CD4-positive, alpha-beta T cell treated with Interleukin-17A for 4 hours (primary cell): ENCODE results near the gene DOCK1.

Source experiments
- DNase-seq: peaks from one replicate; pipeline ENCODE4 v3.0.0-alpha.2; 2020; ENCODE audit warnings: mixed read lengths

DOCK1 gene

DNA sequence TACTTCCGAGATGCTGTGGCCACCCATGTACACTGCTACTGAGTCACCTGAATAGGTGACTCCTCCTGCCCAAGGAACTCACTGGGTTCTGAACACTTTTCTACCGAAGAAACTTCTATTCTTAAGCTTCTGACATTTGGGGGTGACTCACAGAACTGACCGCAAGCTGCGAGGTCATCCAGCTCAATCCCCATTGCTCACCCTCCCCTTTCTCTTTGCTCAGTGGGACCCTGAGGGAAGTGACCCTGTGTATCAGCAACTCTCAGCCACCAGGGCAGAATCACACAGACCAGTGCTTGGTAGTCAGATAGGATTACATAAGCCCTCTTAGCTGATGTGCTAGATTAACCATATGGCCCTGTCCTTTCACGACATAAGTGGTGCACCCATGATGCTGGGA is 244.9 kb downstream of the DOCK1 start:
- no peak for DNase-seq

- DNase-seq: no peak
These were observed 246.3 kb downstream of the DOCK1 start for GRCh38 chr10:127151541-127151940.

GRCh38 chr10:127151981-127152699 is 246.9 kb downstream of the DOCK1 start:
- DNase-seq: no peak

GRCh38 chr10:127153181-127153580 is 248.0 kb downstream of the DOCK1 start:
- no peak for DNase-seq

- DNase-seq: no peak
These were observed 249.8 kb downstream of the DOCK1 start for GRCh38 chr10:127154831-127155620.

GRCh38 chr10:127157089-127157488 is 251.9 kb downstream of the DOCK1 start:
- no peak for DNase-seq

DNA sequence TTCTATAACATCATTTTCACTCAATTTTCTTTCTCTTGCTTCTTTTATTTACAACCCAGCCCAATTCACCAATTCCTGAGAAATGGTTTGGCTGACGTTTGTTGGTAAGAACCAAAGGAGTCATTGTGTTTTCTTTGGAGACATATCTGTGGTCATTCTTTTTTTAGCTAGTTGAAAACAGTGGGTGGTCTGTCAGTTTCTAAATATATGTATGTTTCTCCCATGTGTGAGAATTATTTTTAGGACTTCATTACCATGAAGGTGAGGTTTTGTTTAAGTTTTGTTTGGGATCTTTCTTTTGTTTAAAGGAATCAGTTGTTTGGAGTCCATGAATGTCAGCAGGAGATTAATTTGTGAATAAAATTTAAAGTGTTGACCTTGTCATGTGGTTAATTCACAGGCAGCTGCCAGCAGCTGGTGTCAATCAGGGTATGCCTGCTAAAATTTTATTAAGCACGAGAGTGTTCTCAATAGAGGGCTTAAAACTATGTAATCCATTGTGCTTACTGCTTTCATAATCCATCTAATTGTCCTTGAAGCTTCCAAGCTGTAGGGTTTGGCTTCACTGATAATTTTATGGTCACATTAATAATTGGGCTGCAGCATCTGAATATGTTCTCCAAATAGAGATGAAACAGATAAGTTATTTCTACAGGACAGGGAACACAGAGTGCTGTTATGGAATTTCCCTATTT is 252.4 kb downstream of the DOCK1 start:
- no peak for DNase-seq

- DNase-seq: no peak
These were observed 253.4 kb downstream of the DOCK1 start for GRCh38 chr10:127158662-127159061.

DNA sequence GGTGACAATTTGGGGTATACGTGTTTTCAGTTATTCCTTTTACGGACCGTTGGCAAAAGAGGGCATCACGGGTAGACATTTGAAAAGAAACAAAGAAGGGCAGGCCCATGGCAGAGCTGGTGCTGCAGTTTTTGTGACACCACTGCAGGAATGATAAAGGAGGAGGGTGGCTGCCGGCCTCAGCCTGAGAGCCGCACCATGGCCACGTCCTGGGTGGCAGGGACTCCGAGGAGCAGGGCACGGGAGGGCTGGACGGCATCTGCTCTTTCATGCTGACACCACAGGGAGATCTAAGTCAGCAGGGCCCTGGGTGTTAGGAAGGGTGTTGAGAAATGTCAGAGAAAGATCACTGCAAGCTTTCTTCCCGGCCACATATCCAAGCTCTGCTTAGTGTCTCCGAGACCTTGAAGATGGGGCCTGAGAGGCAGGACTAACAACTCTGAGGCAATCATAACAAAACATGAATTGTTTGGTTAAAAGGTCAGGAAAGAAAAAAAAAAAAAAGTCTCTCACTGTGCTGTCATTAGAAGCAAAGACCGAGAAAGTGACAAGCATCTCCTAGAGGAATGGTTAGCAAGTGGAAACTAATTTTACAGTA is 254.5 kb downstream of the DOCK1 start:
- DNase-seq: no peak

DNA sequence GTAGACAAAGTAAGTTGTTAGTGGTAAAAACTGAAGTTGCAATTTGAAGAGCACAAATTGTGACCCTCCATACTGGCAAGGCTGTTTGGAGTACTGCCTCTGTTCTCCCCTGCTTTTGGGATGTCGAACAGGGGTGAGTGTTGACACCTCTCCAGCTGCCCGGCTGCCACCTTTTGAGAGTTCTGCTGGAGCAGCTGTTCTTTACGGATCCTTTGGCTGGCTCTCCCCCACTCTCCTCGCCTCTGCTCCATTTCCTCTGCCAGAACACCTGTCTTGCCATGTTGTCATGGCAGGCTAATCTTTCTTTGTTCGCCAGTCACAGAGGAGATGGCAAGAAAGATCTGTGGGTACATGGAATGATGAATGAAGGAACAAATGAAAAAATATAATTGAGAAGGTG is 256.3 kb downstream of the DOCK1 start:
- DNase-seq: no peak

DNA sequence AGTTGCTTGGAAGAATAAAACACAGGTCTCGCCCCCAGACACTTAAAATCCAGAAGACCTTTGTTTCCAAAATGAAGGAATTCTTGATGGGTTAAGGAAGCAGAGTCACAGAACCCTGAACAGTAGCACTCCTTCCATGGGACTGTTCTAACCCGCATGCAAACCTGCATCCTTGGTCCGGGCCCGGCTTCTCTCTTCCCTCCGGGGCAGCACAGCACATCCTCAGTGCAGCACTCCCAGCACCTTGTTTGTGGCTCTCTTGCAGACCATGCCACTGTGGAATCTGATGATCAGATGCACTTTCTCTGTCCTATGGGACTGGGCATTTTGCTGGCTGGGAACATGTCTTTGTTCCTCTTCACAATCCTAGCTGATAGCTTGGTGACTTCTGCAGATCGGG is 257.6 kb downstream of the DOCK1 start:
- no peak for DNase-seq

- DNase-seq: no peak
These were observed 263.0 kb downstream of the DOCK1 start for GRCh38 chr10:127168261-127168660.

GRCh38 chr10:127174866-127175265 is 269.6 kb downstream of the DOCK1 start:
- no peak for DNase-seq

- no peak for DNase-seq
These were observed 270.3 kb downstream of the DOCK1 start for GRCh38 chr10:127175357-127176110.

GRCh38 chr10:127176649-127177048 is 271.4 kb downstream of the DOCK1 start:
- no peak for DNase-seq

DNA sequence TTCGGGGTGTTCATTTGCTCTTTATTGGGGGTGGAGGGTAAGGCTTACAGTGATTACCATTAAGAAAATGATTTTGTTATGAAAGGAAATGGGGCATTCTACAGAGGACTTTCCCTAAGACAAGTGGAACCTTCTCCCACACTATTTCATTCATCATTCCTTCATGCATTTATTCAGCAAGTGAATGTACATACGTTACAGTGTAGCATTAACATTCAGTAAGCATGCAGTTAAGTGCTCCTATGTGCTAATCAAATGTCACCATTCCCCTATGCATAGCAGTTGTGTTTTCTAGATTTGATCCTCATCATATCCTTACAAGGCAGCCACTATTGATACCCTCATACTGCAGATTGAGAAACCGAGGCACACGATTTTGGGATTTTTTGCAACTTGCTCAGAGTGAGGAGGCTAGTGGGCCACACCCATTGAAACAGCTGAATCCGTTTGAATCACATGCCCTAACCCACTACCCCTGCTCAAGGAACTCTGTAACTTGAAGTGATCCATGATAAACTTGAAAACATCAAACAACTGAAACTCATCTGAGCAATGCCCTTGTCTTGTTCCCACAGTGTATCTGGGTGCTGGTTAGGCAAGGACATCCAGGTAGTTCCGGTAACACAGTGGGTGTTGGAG is 274.5 kb downstream of the DOCK1 start:
- no peak for DNase-seq

DNA sequence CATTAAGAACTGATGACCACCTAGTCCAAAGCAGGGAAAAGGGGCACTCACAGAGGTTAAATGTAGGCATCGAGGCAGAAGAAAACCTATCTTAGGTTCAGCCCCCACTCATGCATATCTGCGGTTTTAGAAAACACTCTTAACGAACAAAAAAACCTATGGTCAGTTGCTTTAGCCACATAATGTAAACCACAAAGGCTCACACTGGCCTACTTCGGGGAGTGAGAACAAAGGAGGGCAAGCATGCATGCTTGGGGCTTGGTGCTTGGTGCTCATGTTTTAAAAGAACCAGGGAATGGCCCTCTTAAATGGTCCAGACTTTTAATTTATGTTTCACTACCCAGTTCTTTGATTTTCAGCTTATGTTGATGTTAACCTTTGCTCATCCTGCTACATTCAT is 276.9 kb downstream of the DOCK1 start:
- DNase-seq: no peak

- DNase-seq: no peak
These were observed 279.4 kb downstream of the DOCK1 start for GRCh38 chr10:127184582-127184981.

DNA sequence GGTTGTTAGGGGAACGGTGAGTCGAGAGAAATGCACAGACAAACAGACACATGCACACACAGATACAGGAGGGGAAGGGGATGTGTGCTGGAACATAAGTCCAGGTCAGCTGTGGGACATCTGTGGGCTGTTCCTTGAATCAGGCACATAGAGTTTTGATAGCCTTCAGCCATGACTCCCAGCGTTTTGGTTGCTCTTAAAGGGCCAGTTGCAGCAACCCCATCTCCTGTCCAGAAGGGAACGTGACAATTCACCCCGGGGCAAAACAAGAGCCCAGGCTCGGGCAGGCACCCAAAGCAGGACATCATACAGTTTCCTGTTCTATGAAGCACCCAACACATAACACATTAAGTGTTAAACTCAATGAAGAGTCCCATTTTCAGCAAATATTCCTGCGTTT is 281.6 kb downstream of the DOCK1 start:
- DNase-seq: no peak

- DNase-seq: no peak
These were observed 284.0 kb downstream of the DOCK1 start for GRCh38 chr10:127189226-127189625.

GRCh38 chr10:127190427-127190826 is 285.2 kb downstream of the DOCK1 start:
- DNase-seq: no peak

DNA sequence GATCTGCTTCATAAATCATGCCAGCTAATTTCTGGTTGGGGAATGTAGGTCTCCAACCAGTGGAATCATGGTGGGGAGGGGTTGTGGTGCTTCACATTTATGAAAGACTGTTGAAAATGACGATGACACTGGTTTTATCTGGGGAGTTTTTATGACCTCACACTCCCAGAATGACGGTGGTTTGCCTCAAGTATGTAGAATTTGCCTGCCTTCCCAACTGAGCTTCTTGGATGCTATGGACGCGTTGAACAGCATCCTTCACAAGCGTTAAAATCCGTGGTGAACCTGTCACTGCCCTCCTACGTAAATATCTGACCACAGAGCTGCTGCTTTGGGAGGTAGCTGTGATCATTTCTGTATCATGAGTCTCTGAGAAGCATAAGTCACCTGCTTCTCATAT is 287.9 kb downstream of the DOCK1 start:
- DNase-seq: no peak
